Islet of Langerhans (tissue), 1 donor: Measurements from ENCODE around the gene ATP8B3.

Source experiments
- FAIRE-seq: peaks from one replicate; lab custom pipeline; 2011; peaks lifted over from hg19 to GRCh38; lab: Jason Lieb, UNC

ATP8B3 gene

DNA sequence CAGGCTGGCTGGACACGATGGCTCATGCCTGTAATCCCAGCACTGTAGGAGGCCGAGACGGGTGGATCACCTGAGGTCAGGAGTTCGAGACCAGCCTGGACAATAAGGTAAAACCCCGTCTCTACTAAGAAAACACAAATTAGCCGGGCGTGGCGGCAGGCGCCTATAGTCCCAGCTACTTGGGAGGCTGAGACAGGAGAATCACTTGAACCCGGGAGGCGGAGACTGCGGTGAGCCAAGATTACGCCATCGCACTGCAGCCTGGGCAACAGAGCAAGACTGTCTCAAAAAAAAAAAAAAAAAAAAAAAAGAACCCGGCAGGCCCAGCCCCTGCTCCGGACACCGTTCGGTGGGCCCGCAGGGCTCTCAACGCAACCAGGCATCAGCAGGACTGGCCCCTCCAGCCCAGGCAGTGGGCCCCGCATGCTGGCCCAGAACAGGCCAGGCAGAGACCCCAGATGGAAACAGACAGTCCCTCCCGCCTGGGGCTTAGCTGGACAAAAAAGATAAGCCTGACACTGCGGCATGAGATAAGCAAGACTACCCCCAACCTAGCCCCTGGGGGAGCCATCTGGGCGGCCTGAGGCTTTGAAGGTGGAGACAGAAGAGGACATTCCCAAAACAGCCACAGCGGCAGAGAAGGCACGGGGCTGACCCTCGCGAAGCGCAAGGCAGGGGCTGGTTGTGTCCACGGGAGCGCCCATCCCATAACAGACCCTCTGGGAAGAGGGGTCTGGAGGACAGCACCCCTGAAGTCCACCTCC lies 24.6 kb upstream of the ATP8B3 start:
- no peak for FAIRE-seq

DNA sequence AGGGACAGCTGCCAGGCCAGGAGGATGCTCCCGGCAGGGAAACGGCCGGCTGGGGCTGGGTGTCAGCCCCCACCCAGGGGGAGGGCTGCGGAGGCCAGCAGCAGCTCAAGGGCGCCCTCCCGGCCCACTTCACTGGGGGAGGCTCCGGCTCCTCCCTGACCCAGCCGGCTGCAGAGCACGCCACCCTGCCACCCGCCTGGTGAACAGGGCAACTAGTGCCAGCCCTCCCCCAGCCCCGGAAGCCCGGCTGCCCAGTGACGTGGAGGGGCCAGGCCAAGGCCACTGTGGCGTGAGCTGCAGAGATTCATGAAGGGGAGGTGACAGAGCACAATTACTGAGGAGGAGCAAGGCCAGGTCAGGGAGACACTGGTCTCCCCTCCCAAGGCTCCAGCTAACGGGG lies 21.5 kb upstream of the ATP8B3 start:
- no peak for FAIRE-seq

- no peak for FAIRE-seq
Observed at GRCh38 chr19:1832046-1832663, 20.1 kb upstream of the ATP8B3 start.

GRCh38 chr19:1830978-1831377 lies 18.9 kb upstream of the ATP8B3 start:
- no peak for FAIRE-seq

DNA sequence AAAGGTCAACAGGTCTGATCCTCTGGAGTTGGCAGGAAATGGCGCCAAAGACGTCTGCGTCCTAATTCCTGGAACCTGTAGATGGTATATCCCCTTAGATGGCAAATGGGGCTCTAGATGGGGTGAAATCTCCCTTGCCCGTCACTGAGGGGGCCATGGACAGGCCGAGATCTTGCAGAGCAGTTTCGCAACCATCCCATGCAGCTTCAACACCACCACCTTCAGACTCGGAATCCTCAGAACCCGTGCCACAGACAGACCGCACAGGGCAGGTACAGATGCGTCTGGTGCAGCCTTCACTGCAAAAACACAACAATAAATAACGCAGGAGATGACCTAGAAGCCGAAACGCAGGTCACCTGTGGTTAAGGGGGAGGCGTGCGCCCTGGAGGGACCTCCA lies 18.5 kb upstream of the ATP8B3 start:
- no peak for FAIRE-seq

DNA sequence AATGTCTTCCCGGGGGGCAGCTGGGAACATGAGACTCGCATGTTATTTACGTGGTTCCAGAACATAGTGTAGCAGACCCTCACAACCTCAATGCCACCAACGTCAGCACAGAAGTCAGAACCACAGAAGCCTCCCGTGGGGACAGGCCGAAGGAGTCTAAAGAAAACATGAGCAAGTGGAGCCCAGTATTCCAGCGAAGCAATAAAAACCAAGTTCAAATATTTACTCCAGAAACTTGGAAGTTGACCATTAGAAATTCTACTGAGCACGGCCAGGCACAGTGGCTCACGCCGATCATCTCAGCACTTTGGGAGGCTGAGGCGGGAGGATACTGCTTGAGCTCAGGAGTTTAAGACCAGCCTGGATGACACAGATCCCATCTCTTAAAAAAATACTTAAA lies 17.9 kb upstream of the ATP8B3 start:
- no peak for FAIRE-seq

DNA sequence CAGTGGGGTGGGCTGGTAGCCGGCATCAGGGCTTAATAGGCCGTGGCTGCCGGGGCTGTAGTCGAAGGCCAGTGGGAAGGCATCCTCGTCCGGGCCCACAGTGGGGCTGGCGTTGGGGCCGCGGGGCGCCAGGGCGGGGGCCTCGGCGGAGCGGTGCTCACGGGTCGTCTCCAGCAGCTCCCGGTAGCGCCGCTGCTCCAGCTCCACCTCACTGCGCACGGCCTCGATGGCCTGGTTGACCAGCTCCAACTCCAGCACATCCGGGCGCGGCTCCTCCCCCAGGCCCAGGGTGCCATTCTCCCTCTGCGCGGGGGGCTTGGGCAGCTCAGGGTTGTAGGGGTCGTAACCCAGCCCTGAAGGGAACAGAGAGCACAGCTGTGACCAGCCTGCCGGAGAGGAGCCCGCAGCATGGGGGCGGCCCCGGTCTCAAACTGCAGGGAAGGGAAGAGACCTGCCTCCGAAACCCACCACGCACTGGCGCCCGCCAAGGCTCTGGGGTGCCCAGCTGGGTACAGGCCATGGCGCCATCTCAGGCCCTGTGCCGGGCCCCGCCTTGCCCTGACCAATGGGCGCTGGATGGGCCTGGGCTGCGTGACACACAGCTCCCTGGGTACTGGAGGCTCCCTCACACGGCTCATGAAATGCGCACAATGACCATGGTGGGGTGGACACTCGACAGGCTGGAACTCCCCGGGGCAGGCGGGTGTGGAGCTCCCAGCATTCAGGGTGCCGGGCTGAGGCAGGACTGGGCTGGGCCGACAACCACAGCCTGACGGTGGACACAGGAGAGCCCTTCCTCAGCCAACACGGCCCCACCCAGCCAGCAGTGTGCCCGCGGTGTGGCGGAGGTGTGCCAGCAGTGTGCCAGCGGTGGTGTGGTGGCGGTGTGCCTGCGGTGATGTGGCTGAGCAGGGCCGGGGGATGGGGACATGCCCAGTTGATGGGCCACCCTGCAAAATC lies 16.5 kb upstream of the ATP8B3 start:
- FAIRE-seq: no peak

- FAIRE-seq: no peak
Observed at GRCh38 chr19:1827566-1828278, 15.6 kb upstream of the ATP8B3 start.

- no peak for FAIRE-seq
Observed at GRCh38 chr19:1826557-1827521, 14.8 kb upstream of the ATP8B3 start.

GRCh38 chr19:1825909-1826556 lies 14.0 kb upstream of the ATP8B3 start:
- no peak for FAIRE-seq

GRCh38 chr19:1824252-1824622 lies 12.2 kb upstream of the ATP8B3 start:
- FAIRE-seq: no peak

GRCh38 chr19:1823539-1824251 lies 11.6 kb upstream of the ATP8B3 start:
- no peak for FAIRE-seq

DNA sequence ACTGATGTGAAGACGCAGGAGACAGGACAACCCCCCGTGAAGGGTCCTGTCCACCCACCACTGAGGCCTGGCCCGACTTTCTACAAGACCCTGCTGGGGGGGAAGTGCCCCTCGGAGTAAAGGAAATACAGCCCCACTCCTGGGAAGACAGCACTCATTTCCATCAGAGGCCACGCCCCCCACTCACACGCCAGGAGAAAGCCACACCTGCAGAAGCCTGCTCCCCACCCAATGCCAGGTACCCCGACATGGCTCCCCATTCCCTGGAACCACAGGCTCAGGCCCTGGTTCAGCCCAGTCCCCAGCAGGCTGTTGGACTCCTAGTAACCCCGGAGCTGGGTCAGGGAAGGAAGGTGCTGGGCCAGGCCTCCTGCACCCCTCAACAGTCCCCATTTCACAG lies 10.9 kb upstream of the ATP8B3 start:
- FAIRE-seq: no peak

- no peak for FAIRE-seq
Observed at GRCh38 chr19:1822210-1822609, 10.1 kb upstream of the ATP8B3 start.

DNA sequence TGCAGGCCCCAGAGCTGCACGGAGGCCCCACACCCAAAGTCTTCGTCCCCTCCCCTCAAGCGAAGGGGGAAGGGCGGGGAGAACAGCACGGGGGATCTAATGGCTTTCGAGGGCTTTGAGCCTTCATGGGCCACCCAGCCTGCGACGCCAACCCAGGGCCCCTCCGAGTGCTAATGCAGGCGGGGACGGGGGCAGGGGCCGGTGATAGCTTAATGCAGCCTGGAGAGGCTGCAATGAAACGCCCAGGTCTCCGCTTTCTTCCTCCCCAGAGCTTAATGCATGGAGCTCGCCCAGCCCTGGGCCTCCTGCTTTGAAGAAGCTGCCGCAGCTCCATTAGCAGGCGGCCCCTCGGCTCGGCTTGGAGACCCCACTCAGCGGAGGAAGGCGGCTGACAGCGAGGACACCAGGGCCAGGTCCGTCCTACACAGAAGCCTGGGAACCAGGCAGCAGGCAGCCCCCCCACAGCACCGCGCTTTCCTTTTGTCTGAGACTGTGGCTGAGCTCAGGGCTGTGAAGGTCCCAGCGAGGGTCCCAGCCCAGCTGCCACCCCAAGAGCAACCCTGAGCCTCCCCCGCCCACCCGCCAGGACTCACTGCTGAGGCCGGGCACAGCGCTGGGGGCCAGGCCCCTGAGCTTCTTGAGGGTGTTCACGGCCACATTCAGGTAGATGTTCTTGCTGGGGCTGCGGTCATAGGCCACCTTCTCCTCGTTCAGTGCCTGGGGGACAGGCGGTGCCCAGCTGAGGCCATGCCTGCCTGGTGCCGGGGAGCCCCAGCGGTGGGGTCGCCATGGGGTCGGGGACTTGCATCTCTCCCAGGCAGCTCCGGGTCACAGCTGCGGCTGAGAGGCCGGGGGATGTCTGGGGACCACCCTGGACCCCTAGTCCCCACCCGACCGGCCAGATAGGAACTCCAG lies 7.5 kb upstream of the ATP8B3 start:
- FAIRE-seq: no peak

GRCh38 chr19:1818549-1819195 lies 6.6 kb upstream of the ATP8B3 start:
- FAIRE-seq: no peak

GRCh38 chr19:1817553-1818179 lies 5.6 kb upstream of the ATP8B3 start:
- FAIRE-seq: no peak
